ENCODE data around the gene UTP14A. TPM values are rescaled to one million over a fixed set of nuclear protein-coding genes. Genes with fewer than 3 reads are reported as not detected.

Gene UTP14A
- total RNA-seq, 2 donors from 2014 or later = 11.3 to 12.3 TPM

- Mint-ChIP-seq H3K4me3 (peak overlapping the region; percentile 77), H3K4me1 (peaks cover 16% of the 10 kb centered on the region), H3K36me3 (ENCODE audit: low read depth) (peaks cover 2% of the 10 kb centered on the region), H3K27ac (no peak overlapping the region), H3K27me3 (no peaks in the 10 kb centered on the region)
- ATAC-seq (no peak), DNase-seq (no peak)
- no peaks in the 10 kb centered on the region for H3K9me3 ChIP-seq (ENCODE audit: control insufficient read depth, low read length, poor library complexity, severe bottlenecking)
These were observed 50.8 kb downstream of the UTP14A start for GRCh38 chrX:129956765-129957164.

- H3K9me3 ChIP-seq (ENCODE audit: control insufficient read depth, low read length, poor library complexity, severe bottlenecking) = no peaks in the 10 kb centered on the region
- no peak overlapping the region for H3K27ac Mint-ChIP-seq
- DNase-seq (peak in 2 of 3 donors; percentile 16 to 25), ATAC-seq (peak; percentile 52)
- peaks cover 2% of the 10 kb centered on the region for H3K36me3 Mint-ChIP-seq (ENCODE audit: low read depth)
- H3K27me3 Mint-ChIP-seq = no peaks in the 10 kb centered on the region
- peak overlapping the region; percentile 77 for H3K4me3 Mint-ChIP-seq
- peaks cover 17% of the 10 kb centered on the region for H3K4me1 Mint-ChIP-seq
These were observed 51.5 kb downstream of the UTP14A start for GRCh38 chrX:129957241-129958082.

- no peaks in the 10 kb centered on the region for H3K9me3 ChIP-seq (ENCODE audit: control insufficient read depth, low read length, poor library complexity, severe bottlenecking)
- Mint-ChIP-seq H3K4me3 (peak overlapping the region; percentile 77), H3K4me1 (peaks cover 14% of the 10 kb centered on the region), H3K27me3 (no peaks in the 10 kb centered on the region), H3K36me3 (ENCODE audit: low read depth) (no peaks in the 10 kb centered on the region), H3K27ac (no peak overlapping the region)
- ATAC-seq (no peak), DNase-seq (no peak)
These were observed 52.1 kb downstream of the UTP14A start for GRCh38 chrX:129958083-129958465.

GRCh38 chrX:129958814-129959492 lies 53.0 kb downstream of the UTP14A start:
- H3K27me3 Mint-ChIP-seq = no peaks in the 10 kb centered on the region
- no peak overlapping the region for H3K4me3 Mint-ChIP-seq
- H3K27ac Mint-ChIP-seq = no peak overlapping the region
- peaks cover 14% of the 10 kb centered on the region for H3K4me1 Mint-ChIP-seq
- ATAC-seq = no peak
- no peak for DNase-seq
- no peaks in the 10 kb centered on the region for H3K36me3 Mint-ChIP-seq (ENCODE audit: low read depth)
- H3K9me3 ChIP-seq (ENCODE audit: control insufficient read depth, low read length, poor library complexity, severe bottlenecking) = no peaks in the 10 kb centered on the region

- Mint-ChIP-seq H3K4me1 (peaks cover 14% of the 10 kb centered on the region), H3K36me3 (ENCODE audit: low read depth) (no peaks in the 10 kb centered on the region), H3K4me3 (no peak overlapping the region), H3K27ac (no peak overlapping the region), H3K27me3 (no peaks in the 10 kb centered on the region)
- DNase-seq (no peak), ATAC-seq (no peak)
- no peaks in the 10 kb centered on the region for H3K9me3 ChIP-seq (ENCODE audit: control insufficient read depth, low read length, poor library complexity, severe bottlenecking)
These were observed 53.5 kb downstream of the UTP14A start for GRCh38 chrX:129959493-129959832.

GRCh38 chrX:129961180-129962083 lies 55.5 kb downstream of the UTP14A start:
- no peaks in the 10 kb centered on the region for H3K36me3 Mint-ChIP-seq (ENCODE audit: low read depth)
- H3K27me3 Mint-ChIP-seq = no peaks in the 10 kb centered on the region
- peak; percentile 20 to 47 (median 47) for DNase-seq
- peak; percentile 89 for ATAC-seq
- H3K27ac Mint-ChIP-seq = peak overlapping the region; percentile 61
- H3K4me3 Mint-ChIP-seq = peak overlapping the region; percentile 86
- H3K4me1 Mint-ChIP-seq = peaks cover 11% of the 10 kb centered on the region
- H3K9me3 ChIP-seq (ENCODE audit: control insufficient read depth, low read length, poor library complexity, severe bottlenecking) = no peaks in the 10 kb centered on the region

- H3K27me3 Mint-ChIP-seq = no peaks in the 10 kb centered on the region
- H3K27ac Mint-ChIP-seq = no peak overlapping the region
- no peak overlapping the region for H3K4me3 Mint-ChIP-seq
- no peaks in the 10 kb centered on the region for H3K9me3 ChIP-seq (ENCODE audit: control insufficient read depth, low read length, poor library complexity, severe bottlenecking)
- ATAC-seq (no peak), DNase-seq (no peak)
- peaks cover 9% of the 10 kb centered on the region for H3K4me1 Mint-ChIP-seq
- no peaks in the 10 kb centered on the region for H3K36me3 Mint-ChIP-seq (ENCODE audit: low read depth)
These were observed 57.8 kb downstream of the UTP14A start for GRCh38 chrX:129963729-129964128.

GRCh38 chrX:129965166-129965565 lies 59.2 kb downstream of the UTP14A start:
- no peak overlapping the region for H3K27ac Mint-ChIP-seq
- peaks cover 7% of the 10 kb centered on the region for H3K4me1 Mint-ChIP-seq
- H3K27me3 Mint-ChIP-seq = no peaks in the 10 kb centered on the region
- no peak for DNase-seq
- no peaks in the 10 kb centered on the region for H3K9me3 ChIP-seq (ENCODE audit: control insufficient read depth, low read length, poor library complexity, severe bottlenecking)
- H3K4me3 Mint-ChIP-seq = no peak overlapping the region
- no peak for ATAC-seq
- no peaks in the 10 kb centered on the region for H3K36me3 Mint-ChIP-seq (ENCODE audit: low read depth)

GRCh38 chrX:129968968-129969367 lies 63.0 kb downstream of the UTP14A start:
- no peaks in the 10 kb centered on the region for H3K9me3 ChIP-seq (ENCODE audit: control insufficient read depth, low read length, poor library complexity, severe bottlenecking)
- no peak overlapping the region for H3K4me3 Mint-ChIP-seq
- no peak overlapping the region for H3K27ac Mint-ChIP-seq
- ATAC-seq (no peak), DNase-seq (no peak)
- H3K4me1 Mint-ChIP-seq = no peaks in the 10 kb centered on the region
- H3K27me3 Mint-ChIP-seq = no peaks in the 10 kb centered on the region
- no peaks in the 10 kb centered on the region for H3K36me3 Mint-ChIP-seq (ENCODE audit: low read depth)

GRCh38 chrX:129976441-129976840 lies 70.5 kb downstream of the UTP14A start:
- H3K4me3 Mint-ChIP-seq = no peak overlapping the region
- no peak overlapping the region for H3K27ac Mint-ChIP-seq
- H3K4me1 Mint-ChIP-seq = peaks cover 5% of the 10 kb centered on the region
- DNase-seq = no peak
- H3K27me3 Mint-ChIP-seq = no peaks in the 10 kb centered on the region
- H3K36me3 Mint-ChIP-seq (ENCODE audit: low read depth) = no peaks in the 10 kb centered on the region
- H3K9me3 ChIP-seq (ENCODE audit: control insufficient read depth, low read length, poor library complexity, severe bottlenecking) = no peaks in the 10 kb centered on the region
- ATAC-seq = no peak

Other genes with a start within 250 kb of the UTP14A start
- gene XPNPEP2, start 167.2 kb upstream of the UTP14A start, total RNA-seq = under 1 TPM; 0.25 to 0.83 TPM
- 100 to 1,000 TPM; 114 to 116 TPM for gene SASH3, start 126.2 kb upstream of the UTP14A start, total RNA-seq
- gene ZDHHC9, start 62.3 kb upstream of the UTP14A start, total RNA-seq = 1 to 10 TPM; 5.0 to 5.5 TPM
- gene BCORL1, start 76.5 kb downstream of the UTP14A start, total RNA-seq = 10 to 100 TPM in 1 of 2 donors, 1 to 10 TPM in 1; 8.0 to 10.8 TPM
- gene ELF4, start 204.3 kb downstream of the UTP14A start, total RNA-seq = 10 to 100 TPM; 28.4 to 34.6 TPM